Small intestine (tissue), 7 donors: ENCODE measurements around the gene HS6ST3. TPM values are rescaled to one million over a fixed set of nuclear protein-coding genes. Genes with fewer than 3 reads are reported as not detected.
A peak's percentile ranks its signal among the peaks of the same experiment; 100 is the strongest.

Experiments
- DNase-seq, 2 donors: peaks; one replicate each; pipeline versions ENCODE4 v3.0.0 to v3.0.0-alpha.2; 2013
- FAIRE-seq: peaks from 2 replicates; lab custom pipeline; 2012; peaks lifted over from hg19 to GRCh38; lab: Jason Lieb, UNC
- H3K27ac ChIP-seq, 3 donors: one replicate each; pipeline ENCODE4 v1.5.1; 2013; ENCODE audit warnings: low read length in 2 of 3, mild to moderate bottlenecking in 2 of 3, control low read depth in 1 of 3, inconsistent platforms in 1 of 3, low read depth in 1 of 3, moderate library complexity in 1 of 3
- H3K27me3 ChIP-seq, 3 donors: one replicate each; pipeline ENCODE4 v1.6.1; 2013; ENCODE audit warnings: low read length in 3 of 3, inconsistent platforms in 1 of 3; ENCODE audit not compliant: control insufficient read depth in 3 of 3, insufficient read depth in 3 of 3
- H3K36me3 ChIP-seq, 3 donors: one replicate each; pipeline ENCODE4 v1.6.1; 2013; ENCODE audit warnings: low read length in 3 of 3, inconsistent platforms in 1 of 3, low read depth in 1 of 3, mild to moderate bottlenecking in 1 of 3, moderate library complexity in 1 of 3; ENCODE audit not compliant: control insufficient read depth in 3 of 3, insufficient read depth in 2 of 3
- H3K4me1 ChIP-seq, 3 donors: one replicate each; pipeline ENCODE4 v1.6.1; 2013; ENCODE audit warnings: low read length in 2 of 3, inconsistent platforms in 1 of 3, low read depth in 1 of 3, mild to moderate bottlenecking in 1 of 3, moderate library complexity in 1 of 3; ENCODE audit not compliant: control insufficient read depth in 3 of 3, insufficient read depth in 2 of 3
- H3K4me3 ChIP-seq, 3 donors: one replicate each; pipeline ENCODE4 v1.5.1; 2013; ENCODE audit warnings: low read length in 3 of 3, control low read depth in 1 of 3, inconsistent platforms in 1 of 3, low read depth in 1 of 3, mild to moderate bottlenecking in 1 of 3, moderate library complexity in 1 of 3
- H3K9me3 ChIP-seq, 2 donors: one replicate each; pipeline ENCODE4 v1.6.1; 2013; ENCODE audit warnings: low read depth in 1 of 2, low read length in 1 of 2; ENCODE audit not compliant: control insufficient read depth in 2 of 2, insufficient read depth in 1 of 2
- WGBS, 3 donors: extraction: QIAGEN DNeasy Blood & Tissue Kit; methylation state at CpG; one replicate each; pipeline ENCODE4 v1.1.7; 2013; 5-methylcytosine and 5-hydroxymethylcytosine counted together
- polyA plus RNA-seq, 4 donors: library from polyadenylated mRNA; stranded (reverse) in 3 of 4; unstranded in 1 of 4; fragments of 200-250 nt in 3 of 4; fragments of 120-200 nt in 1 of 4; gene quantifications; one replicate each; pipeline versions ENCODE4 v1.2.1 to v1.2.3, GENCODE V29; 2013
- donor health status: healthy with polysubstance abuse.
- donor health status: control.
- donor health status: control.
- donor health status: Bipolar disorder and iron deficiency.
- donor health status: healthy.

HS6ST3 gene
- polyA plus RNA-seq, 4 donors = under 0.01 to 0.86 (median 0.54) TPM; not detected in 1

GRCh38 chr13:96527497-96527896 is 437.6 kb downstream of the HS6ST3 start:
- WGBS, 3 donors = 58 to 77% (median 71%) methylated on average over 3 of the region's 3 CpGs
- FAIRE-seq = no peak
- DNase-seq = peak in 1 of 2 donors; percentile 8
- no peaks in the 10 kb centered on the region for H3K9me3 ChIP-seq
- no peaks in the 10 kb centered on the region for H3K36me3 ChIP-seq
- peaks cover 0 to 1% (median 0%) of the 10 kb centered on the region in 3 donors for H3K27me3 ChIP-seq
- H3K4me3 ChIP-seq = no peak overlapping the region
- H3K4me1 ChIP-seq = peaks cover 0 to 14% (median 2%) of the 10 kb centered on the region in 3 donors
- H3K27ac ChIP-seq = no peak overlapping the region

GRCh38 chr13:96532804-96533203 is 442.9 kb downstream of the HS6ST3 start:
- no peak for FAIRE-seq
- 80 to 91% (median 82%) methylated on average over 2 of the region's 2 CpGs for WGBS, 3 donors

GRCh38 chr13:96533408-96533807 is 443.5 kb downstream of the HS6ST3 start:
- no peak overlapping the region for H3K27ac ChIP-seq
- DNase-seq (no peak), FAIRE-seq (no peak)
- no peaks in the 10 kb centered on the region for H3K4me1 ChIP-seq
- no peak overlapping the region for H3K4me3 ChIP-seq
- H3K9me3 ChIP-seq = no peaks in the 10 kb centered on the region
- 72 to 83% (median 77%) methylated on average over 7 of the region's 7 CpGs for WGBS, 3 donors
- H3K36me3 ChIP-seq = no peaks in the 10 kb centered on the region
- peaks cover 0 to 1% (median 0%) of the 10 kb centered on the region in 3 donors for H3K27me3 ChIP-seq

More at GRCh38 chr13:96532804-96533203, 442.9 kb downstream of the HS6ST3 start:
- Histone ChIP-seq H3K27me3 (peaks cover 0 to 1% (median 0%) of the 10 kb centered on the region in 3 donors), H3K4me1 (no peaks in the 10 kb centered on the region), H3K27ac (no peak overlapping the region), H3K4me3 (no peak overlapping the region), H3K36me3 (no peaks in the 10 kb centered on the region), H3K9me3 (no peaks in the 10 kb centered on the region)
- no peak for DNase-seq

GRCh38 chr13:96539791-96540190 is 449.9 kb downstream of the HS6ST3 start:
- no peak overlapping the region for H3K27ac ChIP-seq
- H3K4me1 ChIP-seq = no peaks in the 10 kb centered on the region
- 88 to 91% (median 89%) methylated on average over 2 of the region's 2 CpGs for WGBS, 3 donors
- H3K36me3 ChIP-seq = no peaks in the 10 kb centered on the region
- H3K4me3 ChIP-seq = no peak overlapping the region
- no peaks in the 10 kb centered on the region for H3K27me3 ChIP-seq
- FAIRE-seq (no peak), DNase-seq (no peak)
- H3K9me3 ChIP-seq = peaks cover 0 to 3% of the 10 kb centered on the region in 2 donors

- Histone ChIP-seq H3K4me3 (no peak overlapping the region), H3K27me3 (no peaks in the 10 kb centered on the region), H3K4me1 (no peaks in the 10 kb centered on the region), H3K9me3 (peaks cover 0 to 3% of the 10 kb centered on the region in 2 donors), H3K36me3 (no peaks in the 10 kb centered on the region), H3K27ac (no peak overlapping the region)
- WGBS, 3 donors = 70 to 90% (median 82%) methylated on average over 3 of the region's 3 CpGs
- DNase-seq (no peak), FAIRE-seq (no peak)
Observed at GRCh38 chr13:96540670-96541069, 450.8 kb downstream of the HS6ST3 start.

GRCh38 chr13:96542986-96543385 is 453.1 kb downstream of the HS6ST3 start:
- peaks cover 0 to 3% of the 10 kb centered on the region in 2 donors for H3K9me3 ChIP-seq
- WGBS, 3 donors = 79 to 82% (median 82%) methylated on average over 2 of the region's 2 CpGs
- H3K27me3 ChIP-seq = no peaks in the 10 kb centered on the region
- no peaks in the 10 kb centered on the region for H3K4me1 ChIP-seq
- H3K36me3 ChIP-seq = no peaks in the 10 kb centered on the region
- H3K27ac ChIP-seq = no peak overlapping the region
- no peak overlapping the region for H3K4me3 ChIP-seq
- FAIRE-seq = no peak
- DNase-seq = no peak

GRCh38 chr13:96544957-96545356 is 455.1 kb downstream of the HS6ST3 start:
- Histone ChIP-seq H3K4me3 (no peak overlapping the region), H3K4me1 (no peaks in the 10 kb centered on the region), H3K27ac (no peak overlapping the region), H3K36me3 (no peaks in the 10 kb centered on the region), H3K27me3 (no peaks in the 10 kb centered on the region), H3K9me3 (peaks cover 0 to 3% of the 10 kb centered on the region in 2 donors)
- FAIRE-seq (no peak), DNase-seq (no peak)
- 47 to 70% (median 56%) methylated on average over 2 of the region's 2 CpGs for WGBS, 3 donors

- Histone ChIP-seq H3K36me3 (no peaks in the 10 kb centered on the region), H3K4me3 (no peak overlapping the region), H3K27me3 (no peaks in the 10 kb centered on the region), H3K4me1 (no peaks in the 10 kb centered on the region), H3K27ac (no peak overlapping the region), H3K9me3 (peaks cover 0 to 3% of the 10 kb centered on the region in 2 donors)
- 75 to 90% (median 86%) methylated on average over 3 of the region's 3 CpGs for WGBS, 3 donors
- FAIRE-seq = no peak
- DNase-seq = no peak
Observed at GRCh38 chr13:96546463-96546862, 456.6 kb downstream of the HS6ST3 start.

GRCh38 chr13:96551546-96551945 is 461.6 kb downstream of the HS6ST3 start:
- 52 to 74% (median 61%) methylated on average over 5 of the region's 5 CpGs for whole genome bisulfite sequencing, 3 donors
- FAIRE-seq = no peak

More at GRCh38 chr13:96551546-96551945, 461.6 kb downstream of the HS6ST3 start:
- H3K9me3 ChIP-seq = no peaks in the 10 kb centered on the region
- no peaks in the 10 kb centered on the region for H3K36me3 ChIP-seq
- H3K4me3 ChIP-seq = no peak overlapping the region
- H3K27ac ChIP-seq = no peak overlapping the region
- H3K4me1 ChIP-seq = no peaks in the 10 kb centered on the region
- H3K27me3 ChIP-seq = no peaks in the 10 kb centered on the region
- DNase-seq = no peak
